BLaER1 treated with 17β-estradiol and CSF1 and Interleukin-3, amounts not matched to agents 10 nM and 100 nM (cell line): ENCODE measurements around the gene BPTF.

Experiments used
- H3K27ac ChIP-seq, 11 experiments: shearing (Covaris generic); formaldehyde crosslinking; 2 replicates each; pipeline ENCODE4 v1.8.1; 2022
- H3K27me3 ChIP-seq, 11 experiments: shearing (Covaris generic); formaldehyde crosslinking; 2 replicates each; pipeline ENCODE4 v1.8.1; 2022
- H3K36me3 ChIP-seq, 11 experiments: shearing (Covaris generic); formaldehyde crosslinking; 2 replicates each; pipeline ENCODE4 v1.8.1; 2022
- H3K4me1 ChIP-seq, 10 experiments: shearing (Covaris generic); formaldehyde crosslinking; 2 replicates each; pipeline ENCODE4 v1.8.1; 2022
- H3K4me2 ChIP-seq, 11 experiments: shearing (Covaris generic); formaldehyde crosslinking; 2 replicates each; pipeline ENCODE4 v1.8.1; 2022
- H3K4me3 ChIP-seq, 10 experiments: shearing (Covaris generic); formaldehyde crosslinking; 2 replicates each; pipeline ENCODE4 v1.8.1; 2022
- H3K9ac ChIP-seq, 11 experiments: shearing (Covaris generic); formaldehyde crosslinking; 2 replicates each; pipeline ENCODE4 v1.8.1; 2022
- H3K9me3 ChIP-seq, 11 experiments: shearing (Covaris generic); formaldehyde crosslinking; replicated peaks in 1 of 11; 2 replicates each; pipeline ENCODE4 v1.8.1; 2022
- H4K20me1 ChIP-seq, 11 experiments: shearing (Covaris generic); formaldehyde crosslinking; 2 replicates each; pipeline ENCODE4 v1.8.1; 2022
- Cebpa-rat ChIP-seq, 11 experiments: shearing (Covaris generic); IDR thresholded peaks; 2 replicates each; pipeline ENCODE4 v1.8.1; 2022

The BPTF gene

DNA sequence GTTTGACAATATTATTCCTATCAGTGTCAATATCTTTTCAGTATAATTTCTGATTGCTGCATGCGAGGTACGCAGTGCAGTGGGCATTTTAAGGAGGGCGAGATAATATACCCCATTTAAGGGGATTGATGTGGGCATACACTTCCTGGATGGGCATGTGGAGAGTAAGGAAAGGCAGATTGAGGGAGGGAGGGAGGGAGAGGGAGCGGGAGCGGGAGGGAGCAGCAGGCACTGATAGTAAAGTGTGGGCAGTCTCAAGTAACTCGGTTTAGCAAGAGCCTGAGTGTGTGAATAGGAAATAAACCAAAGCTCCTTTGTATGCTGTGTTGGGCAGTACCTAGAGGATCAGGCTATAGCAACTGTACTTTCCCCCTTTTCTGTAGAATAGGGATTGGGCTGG is 5.1 kb downstream of the BPTF start:
- Histone ChIP-seq H4K20me1 (peaks cover 46 to 90% (median 85%) of the 10 kb centered on the region in 11 experiments; a peak in 21 of 22 replicates), H3K27ac (no peak overlapping the region), H3K4me2 (peak overlapping the region; percentile 14 to 96 (median 88); a peak in 14 of 22 replicates), H3K36me3 (peaks cover 0 to 46% (median 28%) of the 10 kb centered on the region in 11 experiments; a peak in 18 of 22 replicates), H3K27me3 (no peaks in the 10 kb centered on the region), H3K9ac (no peak overlapping the region), H3K4me1 (peaks cover 33 to 58% (median 48%) of the 10 kb centered on the region in 10 experiments), H3K4me3 (no peak overlapping the region; a peak in 1 of 20 replicates), H3K9me3 (peaks cover 0 to 12% (median 0%) of the 10 kb centered on the region in 11 experiments; a peak in 6 of 22 replicates)
- TF ChIP-seq Cebpa-rat (IDR thresholded peaks at IDR 0.05): no peak

- H3K4me2 ChIP-seq: peak overlapping the region in 6 of 11 experiments; percentile 14 to 93 (median 22); a peak in 1 of 22 replicates
- TF ChIP-seq Cebpa-rat (IDR thresholded peaks at IDR 0.05): no peak
- no peak overlapping the region for H3K9ac ChIP-seq
- no peak overlapping the region for H3K27ac ChIP-seq
- peaks cover 53 to 98% (median 93%) of the 10 kb centered on the region in 11 experiments; a peak in 21 of 22 replicates for H4K20me1 ChIP-seq
- no peak overlapping the region for H3K4me3 ChIP-seq
- peaks cover 0 to 49% (median 28%) of the 10 kb centered on the region in 11 experiments; a peak in 18 of 22 replicates for H3K36me3 ChIP-seq
- peaks cover 40 to 67% (median 56%) of the 10 kb centered on the region in 10 experiments for H3K4me1 ChIP-seq
- H3K27me3 ChIP-seq: no peaks in the 10 kb centered on the region
- H3K9me3 ChIP-seq: peaks cover 0 to 12% (median 0%) of the 10 kb centered on the region in 11 experiments; a peak in 6 of 22 replicates
Measured at GRCh38 chr17:67831268-67831667, 6.0 kb downstream of the BPTF start.

- Histone ChIP-seq H3K27ac (no peak overlapping the region), H3K4me3 (no peak overlapping the region), H3K9ac (no peak overlapping the region), H3K4me2 (no peak overlapping the region), H3K9me3 (peaks cover 0 to 12% (median 0%) of the 10 kb centered on the region in 11 experiments; a peak in 7 of 22 replicates), H3K36me3 (peaks cover 0 to 67% (median 34%) of the 10 kb centered on the region in 11 experiments; a peak in 18 of 22 replicates), H3K27me3 (no peaks in the 10 kb centered on the region), H4K20me1 (peaks cover 67 to 100% (median 98%) of the 10 kb centered on the region in 11 experiments; a peak in 21 of 22 replicates), H3K4me1 (peaks cover 33 to 66% (median 53%) of the 10 kb centered on the region in 10 experiments)
- no peak for TF ChIP-seq Cebpa-rat (IDR thresholded peaks at IDR 0.05)
Measured at GRCh38 chr17:67833134-67833533, 7.8 kb downstream of the BPTF start.

- 0 out of 22 replicates have a peak overlapping the region, but pooled peaks of 1 of the 11 experiments have one; percentile 26 for H3K9ac ChIP-seq
- no peaks in the 10 kb centered on the region for H3K27me3 ChIP-seq
- H3K4me2 ChIP-seq: peak overlapping the region in 8 of 11 experiments; percentile 7 to 77 (median 38); a peak in 8 of 22 replicates
- TF ChIP-seq Cebpa-rat (IDR thresholded peaks at IDR 0.05): no peak
- H3K4me1 ChIP-seq: peaks cover 25 to 62% (median 45%) of the 10 kb centered on the region in 10 experiments
- H3K9me3 ChIP-seq: peaks cover 0 to 15% (median 0%) of the 10 kb centered on the region in 11 experiments; a peak in 7 of 22 replicates
- H4K20me1 ChIP-seq: peaks cover 64 to 100% (median 98%) of the 10 kb centered on the region in 11 experiments; a peak in 21 of 22 replicates
- no peak overlapping the region for H3K27ac ChIP-seq
- H3K36me3 ChIP-seq: peaks cover 0 to 67% (median 34%) of the 10 kb centered on the region in 11 experiments; a peak in 18 of 22 replicates
- no peak overlapping the region for H3K4me3 ChIP-seq
Measured at GRCh38 chr17:67833946-67834631, 8.8 kb downstream of the BPTF start.

DNA sequence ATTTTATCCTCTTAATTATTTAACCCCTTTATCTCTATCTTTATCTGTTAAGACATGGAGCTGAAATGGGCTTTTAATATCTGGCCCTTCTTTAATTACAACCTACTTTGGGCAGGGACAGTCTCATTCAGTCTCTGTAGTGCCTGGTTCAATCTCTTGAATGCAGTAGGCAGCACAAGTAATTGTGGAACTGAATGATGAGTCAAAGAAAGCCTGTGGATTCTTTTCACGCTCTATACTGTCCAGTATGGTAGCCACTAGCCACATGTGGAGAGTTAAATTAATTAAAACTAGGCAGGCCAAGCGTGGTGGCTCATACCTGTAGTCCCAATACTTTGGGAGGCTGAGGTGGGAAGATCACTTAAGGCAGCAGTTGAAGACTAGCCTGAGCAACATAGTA is 9.3 kb downstream of the BPTF start:
- TF ChIP-seq Cebpa-rat (IDR thresholded peaks at IDR 0.05): no peak
- peaks cover 0 to 67% (median 37%) of the 10 kb centered on the region in 11 experiments; a peak in 18 of 22 replicates for H3K36me3 ChIP-seq

DNA sequence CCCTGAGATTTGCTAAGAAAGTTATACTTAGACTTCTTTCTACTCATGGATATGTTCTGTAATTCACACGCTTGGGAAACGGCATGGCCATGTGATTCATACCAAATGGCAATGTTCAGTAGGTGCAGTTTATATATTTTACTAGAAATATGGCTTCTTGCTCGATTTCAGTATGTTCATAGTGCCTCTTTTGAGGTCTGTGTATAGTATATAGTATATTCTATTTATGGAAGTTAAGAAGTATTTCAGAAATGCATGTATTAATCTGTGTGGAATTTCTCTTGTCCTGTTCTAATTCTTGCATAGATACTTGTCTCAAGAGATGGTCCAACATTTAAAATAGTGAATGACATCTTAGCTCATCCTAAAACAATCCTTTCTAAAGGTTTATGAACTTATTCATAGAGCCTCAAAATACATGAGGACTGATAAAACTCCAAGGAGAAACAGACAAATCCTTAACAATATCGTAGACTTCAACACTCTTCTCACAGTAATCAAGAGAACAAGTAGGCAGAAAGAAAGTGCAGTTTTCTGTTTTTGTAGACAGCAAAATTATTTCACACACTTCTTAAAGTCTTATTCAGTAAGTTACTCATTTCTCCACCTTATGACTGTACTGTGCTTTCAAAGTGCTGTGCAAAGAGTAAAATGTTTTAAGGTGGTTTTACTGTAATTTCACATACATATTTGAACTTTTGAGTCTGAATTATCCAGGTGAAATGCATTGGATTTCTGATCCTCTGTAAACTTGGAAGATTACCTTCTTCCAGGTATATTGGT is 11.1 kb downstream of the BPTF start:
- Histone ChIP-seq H3K4me1 (peaks cover 23 to 61% (median 38%) of the 10 kb centered on the region in 10 experiments), H4K20me1 (peaks cover 62 to 100% (median 98%) of the 10 kb centered on the region in 11 experiments; a peak in 21 of 22 replicates), H3K27me3 (no peaks in the 10 kb centered on the region), H3K9ac (no peak overlapping the region), H3K9me3 (peaks cover 0 to 15% (median 0%) of the 10 kb centered on the region in 11 experiments; a peak in 7 of 22 replicates), H3K36me3 (peaks cover 0 to 63% (median 39%) of the 10 kb centered on the region in 11 experiments; a peak in 17 of 22 replicates), H3K27ac (no peak overlapping the region), H3K4me2 (peak overlapping the region in 4 of 11 experiments; percentile 10 to 77 (median 42); a peak in 3 of 22 replicates), H3K4me3 (no peak overlapping the region)
- no peak for TF ChIP-seq Cebpa-rat (IDR thresholded peaks at IDR 0.05)

More for the DNA sequence above, 9.3 kb downstream of the BPTF start:
- H3K9ac ChIP-seq: 0 out of 22 replicates have a peak overlapping the region, but pooled peaks of 1 of the 11 experiments have one; percentile 26
- H3K9me3 ChIP-seq: peaks cover 0 to 15% (median 0%) of the 10 kb centered on the region in 11 experiments; a peak in 7 of 22 replicates
- H4K20me1 ChIP-seq: peaks cover 64 to 100% (median 98%) of the 10 kb centered on the region in 11 experiments; a peak in 21 of 22 replicates
- H3K27ac ChIP-seq: peak overlapping the region in 3 of 11 experiments; percentile 10 to 17 (median 12); a peak in 5 of 22 replicates
- H3K4me3 ChIP-seq: no peak overlapping the region
- no peaks in the 10 kb centered on the region for H3K27me3 ChIP-seq
- peak overlapping the region in 10 of 11 experiments; percentile 7 to 77 (median 32); a peak in 16 of 22 replicates for H3K4me2 ChIP-seq
- H3K4me1 ChIP-seq: peaks cover 22 to 61% (median 42%) of the 10 kb centered on the region in 10 experiments

- Histone ChIP-seq H3K36me3 (peaks cover 0 to 49% (median 27%) of the 10 kb centered on the region in 11 experiments; a peak in 16 of 22 replicates), H3K9me3 (peaks cover 0 to 15% (median 0%) of the 10 kb centered on the region in 11 experiments; a peak in 7 of 22 replicates), H3K4me1 (peaks cover 26 to 64% (median 37%) of the 10 kb centered on the region in 10 experiments), H3K27ac (no peak overlapping the region), H4K20me1 (peaks cover 52 to 98% (median 92%) of the 10 kb centered on the region in 11 experiments; a peak in 21 of 22 replicates), H3K27me3 (no peaks in the 10 kb centered on the region), H3K4me2 (no peak overlapping the region), H3K4me3 (no peak overlapping the region), H3K9ac (no peak overlapping the region)
- TF ChIP-seq Cebpa-rat (IDR thresholded peaks at IDR 0.05): no peak
Measured at GRCh38 chr17:67837965-67838364, 12.7 kb downstream of the BPTF start.

DNA sequence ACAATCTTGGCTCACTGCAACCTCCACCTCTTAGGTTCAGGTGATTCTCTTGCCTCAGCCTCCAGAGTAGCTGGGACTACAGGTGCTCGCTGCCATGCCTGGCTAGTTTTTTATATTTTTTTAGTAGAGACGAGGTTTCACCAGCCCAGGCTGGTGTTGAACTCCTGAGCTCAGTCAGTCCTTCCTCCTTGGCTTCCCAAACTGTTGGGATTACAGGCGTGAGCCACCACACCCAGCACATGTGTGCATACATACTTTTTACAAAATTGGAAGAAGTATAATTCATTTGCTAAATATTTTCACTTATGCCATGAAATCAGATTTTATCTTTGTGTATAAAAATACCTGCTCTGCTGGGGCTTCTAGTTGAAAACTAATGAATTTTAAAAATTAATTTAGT is 13.2 kb downstream of the BPTF start:
- Histone ChIP-seq H4K20me1 (peaks cover 49 to 97% (median 86%) of the 10 kb centered on the region in 11 experiments; a peak in 21 of 22 replicates), H3K4me2 (no peak overlapping the region; a peak in 1 of 22 replicates), H3K36me3 (peaks cover 0 to 44% (median 21%) of the 10 kb centered on the region in 11 experiments; a peak in 16 of 22 replicates), H3K27ac (no peak overlapping the region), H3K4me3 (no peak overlapping the region), H3K4me1 (peaks cover 26 to 62% (median 37%) of the 10 kb centered on the region in 10 experiments), H3K27me3 (no peaks in the 10 kb centered on the region), H3K9ac (no peak overlapping the region), H3K9me3 (peaks cover 0 to 12% (median 0%) of the 10 kb centered on the region in 11 experiments; a peak in 7 of 22 replicates)
- TF ChIP-seq Cebpa-rat (IDR thresholded peaks at IDR 0.05): no peak
